GM12891 (cell line): ENCODE measurements around the gene BABAM2.

ENCODE experiments used
- DNase-seq: peaks from one replicate; pipeline ENCODE4 v3.0.0; 2011; ENCODE audit warnings: low spot score; ENCODE audit not compliant: insufficient read length
- FAIRE-seq: peaks from 2 replicates; lab custom pipeline; 2011; peaks lifted over from hg19 to GRCh38; lab: Jason Lieb, UNC
- PAX5 ChIP-seq: IDR thresholded peaks from 2 replicates; pipeline ENCODE4 v1.6.1; 2011; ENCODE audit warnings: low read length, moderate library complexity, mild to moderate bottlenecking; ENCODE audit not compliant: insufficient read depth, severe bottlenecking
- POLR2A ChIP-seq: IDR thresholded peaks from 2 replicates; pipeline ENCODE4 v1.6.1; 2011; ENCODE audit warnings: low read depth, low read length, control low read depth
- POLR2AphosphoS5 ChIP-seq: IDR thresholded peaks from 2 replicates; pipeline ENCODE4 v1.6.1; 2011; ENCODE audit warnings: low read depth, low read length, control low read depth
- POU2F2 ChIP-seq: IDR thresholded peaks from 2 replicates; pipeline ENCODE4 v1.6.1; 2011; ENCODE audit warnings: low read depth, mild to moderate bottlenecking, control low read depth, low read length, moderate library complexity
- SPI1 ChIP-seq: IDR thresholded peaks from 2 replicates; pipeline ENCODE4 v1.6.1; 2011; ENCODE audit warnings: low read depth, low read length, control low read depth
- TAF1 ChIP-seq: IDR thresholded peaks from 2 replicates; pipeline ENCODE4 v1.6.1; 2011; ENCODE audit warnings: low read depth, low read length, control low read depth

BABAM2 gene

GRCh38 chr2:28296243-28296642 lies 405.7 kb downstream of the BABAM2 start:
- FAIRE-seq: no peak
- DNase-seq: no peak
- TF ChIP-seq POLR2A: no peak
- TF ChIP-seq POU2F2: no peak
- no peak for TF ChIP-seq POLR2AphosphoS5
- no peak for TF ChIP-seq TAF1
- no peak for TF ChIP-seq PAX5
- no peak for TF ChIP-seq SPI1

GRCh38 chr2:28296904-28297303 lies 406.4 kb downstream of the BABAM2 start:
- no peak for DNase-seq
- FAIRE-seq: no peak
- TF ChIP-seq POU2F2 (no peak), POLR2AphosphoS5 (no peak), PAX5 (no peak), POLR2A (no peak), SPI1 (no peak), TAF1 (no peak)

- TF ChIP-seq POLR2A (no peak), POU2F2 (no peak), PAX5 (no peak), POLR2AphosphoS5 (no peak), TAF1 (no peak), SPI1 (no peak)
- FAIRE-seq: no peak
These were observed 407.0 kb downstream of the BABAM2 start for GRCh38 chr2:28297531-28297930.

DNA sequence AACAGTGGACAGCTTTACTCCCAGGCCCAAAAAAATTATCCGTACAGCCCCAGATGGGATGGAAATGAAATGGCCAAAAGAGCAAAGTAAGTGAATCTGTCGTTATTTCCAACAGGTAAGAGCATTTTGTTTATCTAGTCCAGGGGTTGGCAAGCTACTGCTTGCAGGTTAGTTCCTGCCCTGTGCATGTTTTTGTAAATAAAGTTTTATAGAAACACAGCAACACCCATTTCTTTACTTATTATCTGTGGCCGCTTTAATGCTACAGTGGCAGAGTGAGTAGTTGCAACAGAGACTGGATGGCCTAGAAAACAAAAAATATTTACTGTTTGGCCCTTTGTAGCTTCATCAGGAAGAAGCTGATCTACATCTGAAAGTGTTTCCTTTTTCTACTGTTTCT lies 407.9 kb downstream of the BABAM2 start:
- TF ChIP-seq SPI1: no peak
- no peak for FAIRE-seq
- no peak for DNase-seq

More at GRCh38 chr2:28297531-28297930, 407.0 kb downstream of the BABAM2 start:
- DNase-seq: no peak

GRCh38 chr2:28300485-28301341 lies 410.2 kb downstream of the BABAM2 start:
- TF ChIP-seq TAF1 (no peak), SPI1 (no peak), PAX5 (no peak), POU2F2 (no peak), POLR2AphosphoS5 (no peak), POLR2A (no peak)
- FAIRE-seq: no peak
- DNase-seq: no peak

DNA sequence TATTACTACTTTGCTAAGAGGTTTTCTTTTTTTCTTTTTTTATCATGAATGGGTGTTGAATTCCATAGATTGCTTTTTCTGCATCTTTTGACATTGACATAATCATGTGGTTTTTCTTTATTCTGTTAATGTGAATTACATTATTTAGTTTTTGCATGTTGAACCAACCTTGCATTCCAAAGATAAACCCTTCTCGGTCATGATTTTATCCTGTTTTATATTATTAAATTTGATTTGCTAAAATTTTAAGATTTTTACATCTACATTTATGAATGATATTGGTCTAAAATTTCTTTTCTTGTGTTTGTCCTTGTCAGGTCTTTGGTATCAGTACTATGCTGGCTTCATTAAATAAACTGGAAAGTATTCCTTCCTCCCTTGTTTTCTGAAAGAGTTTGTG lies 414.7 kb downstream of the BABAM2 start:
- FAIRE-seq: no peak
- no peak for TF ChIP-seq SPI1
- TF ChIP-seq TAF1: no peak
- TF ChIP-seq PAX5: no peak
- TF ChIP-seq POLR2AphosphoS5: no peak
- no peak for TF ChIP-seq POU2F2
- TF ChIP-seq POLR2A: no peak
- DNase-seq: no peak

DNA sequence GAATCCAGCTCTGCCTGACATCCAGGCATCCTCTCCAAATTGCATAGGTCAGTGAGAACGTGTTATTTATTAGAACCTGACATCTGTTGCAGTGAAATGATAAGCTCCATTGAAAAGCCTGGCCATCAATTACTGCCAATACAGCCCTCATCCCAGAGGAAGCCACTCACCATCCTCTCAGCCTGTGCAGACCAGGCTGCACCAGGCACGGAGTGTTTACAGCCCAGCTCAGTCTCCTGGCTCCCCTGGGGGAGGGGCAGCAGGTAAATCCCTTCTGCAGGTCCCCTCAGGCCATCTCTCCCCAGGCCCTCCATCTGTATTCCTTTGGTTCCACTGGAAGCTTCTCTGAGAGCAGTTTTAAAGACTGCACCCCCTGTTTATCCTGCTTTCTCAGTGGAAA lies 419.6 kb downstream of the BABAM2 start:
- no peak for TF ChIP-seq POLR2AphosphoS5
- TF ChIP-seq POLR2A: no peak
- no peak for TF ChIP-seq SPI1
- TF ChIP-seq PAX5: no peak
- no peak for TF ChIP-seq TAF1
- FAIRE-seq: no peak
- DNase-seq: no peak

DNA sequence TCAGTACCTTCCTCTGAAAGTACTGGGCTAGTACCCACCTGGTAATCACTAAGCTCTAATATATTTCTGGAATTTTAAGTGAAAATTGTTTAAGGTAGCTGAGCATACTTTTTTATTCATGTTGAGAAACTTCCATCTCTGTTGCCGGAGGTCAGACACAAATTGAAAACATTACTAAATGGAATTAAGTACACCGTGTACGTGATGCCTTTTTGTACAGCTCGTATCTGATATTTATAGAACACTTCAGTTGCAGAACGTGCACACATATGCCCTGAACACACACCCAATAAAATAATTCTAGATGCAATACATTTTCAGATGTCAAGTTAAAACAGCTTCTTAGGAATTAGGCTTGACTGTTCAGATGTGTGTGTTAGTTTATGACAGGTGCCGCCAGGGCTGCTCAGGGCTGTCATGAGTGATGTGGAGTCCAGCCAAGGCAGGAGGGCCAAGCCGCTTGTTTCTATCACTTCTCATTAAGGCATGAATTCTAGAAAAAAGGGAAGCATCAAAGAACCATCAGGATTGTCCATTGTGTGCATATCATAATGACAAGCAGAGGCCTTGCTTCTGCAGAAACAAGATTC lies 421.2 kb downstream of the BABAM2 start:
- FAIRE-seq (no peak), DNase-seq (no peak)
- TF ChIP-seq SPI1 (no peak), POLR2A (no peak), TAF1 (no peak), PAX5 (no peak), POU2F2 (no peak)

DNA sequence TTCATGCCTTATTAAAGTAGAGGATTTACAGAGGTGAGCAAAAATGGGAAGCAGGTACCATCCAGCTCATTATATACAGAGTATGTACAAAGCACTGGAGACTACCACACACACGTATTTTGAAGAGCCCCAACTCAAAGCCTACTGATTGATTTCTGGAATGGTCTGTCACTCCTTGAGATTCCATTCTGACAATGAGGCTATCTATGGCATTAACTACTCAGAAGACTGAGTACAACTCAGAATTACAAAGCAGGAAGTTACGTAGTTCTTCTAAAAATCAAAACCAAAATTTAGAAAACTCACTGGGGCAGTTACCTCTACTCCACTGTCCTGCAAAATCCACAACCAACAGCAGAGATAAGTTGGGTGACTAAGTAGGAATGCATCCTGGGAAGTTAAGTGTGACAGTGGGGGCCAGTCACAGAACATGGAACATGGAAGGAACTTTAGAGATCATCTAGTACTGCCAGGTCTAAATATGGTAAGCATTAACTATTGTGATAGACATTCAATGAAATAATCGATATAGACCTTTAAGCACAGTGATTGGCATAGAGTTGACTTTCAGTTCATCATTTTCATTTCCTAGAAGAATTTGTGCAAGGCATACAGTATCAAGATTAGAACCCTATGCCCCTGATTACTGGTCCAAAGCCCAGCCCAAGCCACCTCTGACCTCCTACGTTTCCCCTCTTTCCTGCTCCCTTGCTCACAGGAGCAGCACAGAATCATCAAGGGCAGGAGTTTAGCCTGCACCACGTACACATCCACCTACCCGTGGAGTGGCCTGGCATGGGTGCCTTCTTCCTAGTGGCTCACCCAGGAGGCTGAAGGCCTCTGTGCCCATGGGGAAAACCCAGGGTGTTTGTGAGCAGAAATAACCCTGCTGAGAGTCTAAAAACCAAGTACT lies 422.0 kb downstream of the BABAM2 start:
- FAIRE-seq (no peak), DNase-seq (no peak)
- no peak for TF ChIP-seq POU2F2
- TF ChIP-seq POLR2AphosphoS5: no peak
- no peak for TF ChIP-seq SPI1
- TF ChIP-seq TAF1: no peak
- no peak for TF ChIP-seq PAX5
- TF ChIP-seq POLR2A: no peak
